NCI-H345 treated with DMSO at 0.1 percent for 48 hours (cell line): Measurements from ENCODE around the gene STRBP.
"Not testable (repeated sequence)": the region's sequence is repeated elsewhere in the genome, so short reads cannot be mapped to it uniquely, and the experiment has no call there.

Experiments used
- DNase-seq: peaks from one replicate; lab custom pipeline; 2025; ENCODE audit not compliant: unreplicated experiment; lab: John Stamatoyannopoulos, UW

Gene STRBP

GRCh38 chr9:123268465-123269259 lies at the start of gene STRBP:
TSS of gene STRBP (minus strand) at chr9:123268586. CDS start at chr9:123184134, 84,452 bp downstream.
- peak; percentile 94 for DNase-seq

- no peak for DNase-seq
These were observed 47.8 kb upstream of the STRBP start for GRCh38 chr9:123316053-123316718.

GRCh38 chr9:123315635-123316034 lies 47.2 kb upstream of the STRBP start:
- DNase-seq, result no peak

DNA sequence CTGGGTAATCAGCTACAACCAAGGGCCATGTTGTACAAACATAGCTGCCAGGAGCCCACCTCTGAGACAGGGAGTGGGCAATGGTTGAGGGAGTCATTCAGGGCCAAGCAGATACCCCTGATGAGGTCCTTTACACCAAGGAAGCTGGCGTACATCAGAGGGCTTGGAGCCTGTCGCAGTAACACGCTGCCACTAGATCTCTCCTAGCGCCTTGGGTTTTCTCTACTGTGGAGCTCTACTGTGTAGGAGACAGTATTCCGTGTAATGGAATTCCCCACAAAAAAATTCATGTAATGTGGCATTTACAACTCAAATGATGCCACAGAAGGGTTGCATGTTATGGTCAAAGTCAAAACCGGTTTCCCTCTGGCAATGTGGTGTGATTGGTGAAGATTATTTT lies 46.2 kb upstream of the STRBP start:
- DNase-seq, result no peak

- DNase-seq, result no peak
These were observed 44.0 kb upstream of the STRBP start for GRCh38 chr9:123312306-123312877.

- DNase-seq, result no peak
These were observed 42.9 kb upstream of the STRBP start for GRCh38 chr9:123311250-123311752.

DNA sequence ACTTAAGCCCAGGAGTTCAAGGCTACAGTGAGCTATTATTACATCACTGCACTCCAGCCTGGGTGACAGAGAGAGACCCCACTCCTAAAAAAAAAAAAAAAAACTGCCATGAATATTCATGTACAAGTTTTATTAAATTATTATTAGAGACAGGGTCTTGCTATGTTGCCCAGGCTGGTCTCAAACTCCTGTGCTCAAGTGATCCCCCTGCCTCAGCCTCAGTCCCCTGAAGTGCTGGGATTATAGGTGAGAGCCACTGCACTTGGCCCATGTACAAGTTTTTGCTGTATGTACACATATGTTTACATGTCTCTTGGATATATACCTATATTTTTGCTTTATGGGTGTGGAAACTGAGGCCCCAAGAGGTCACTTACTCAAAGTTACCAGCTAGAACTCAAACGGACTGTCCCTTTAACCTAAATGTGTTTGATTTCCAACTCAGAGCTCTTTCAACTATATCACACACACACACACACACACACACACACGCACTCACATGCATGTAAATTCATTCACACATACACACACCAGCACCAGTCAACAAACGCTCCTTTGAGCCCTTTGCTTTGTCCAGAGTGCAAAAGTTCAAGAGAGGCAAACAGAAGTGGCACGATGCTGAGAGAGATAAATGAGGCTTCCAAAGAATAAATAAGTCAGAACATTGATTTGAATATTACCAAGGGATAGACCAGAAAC lies 42.3 kb upstream of the STRBP start:
- DNase-seq, result no peak

GRCh38 chr9:123309611-123310010 lies 41.2 kb upstream of the STRBP start:
- DNase-seq, result no peak

- no peak for DNase-seq
These were observed 37.5 kb upstream of the STRBP start for GRCh38 chr9:123305879-123306278.

GRCh38 chr9:123304340-123304691 lies 35.9 kb upstream of the STRBP start:
- DNase-seq, result no peak

DNA sequence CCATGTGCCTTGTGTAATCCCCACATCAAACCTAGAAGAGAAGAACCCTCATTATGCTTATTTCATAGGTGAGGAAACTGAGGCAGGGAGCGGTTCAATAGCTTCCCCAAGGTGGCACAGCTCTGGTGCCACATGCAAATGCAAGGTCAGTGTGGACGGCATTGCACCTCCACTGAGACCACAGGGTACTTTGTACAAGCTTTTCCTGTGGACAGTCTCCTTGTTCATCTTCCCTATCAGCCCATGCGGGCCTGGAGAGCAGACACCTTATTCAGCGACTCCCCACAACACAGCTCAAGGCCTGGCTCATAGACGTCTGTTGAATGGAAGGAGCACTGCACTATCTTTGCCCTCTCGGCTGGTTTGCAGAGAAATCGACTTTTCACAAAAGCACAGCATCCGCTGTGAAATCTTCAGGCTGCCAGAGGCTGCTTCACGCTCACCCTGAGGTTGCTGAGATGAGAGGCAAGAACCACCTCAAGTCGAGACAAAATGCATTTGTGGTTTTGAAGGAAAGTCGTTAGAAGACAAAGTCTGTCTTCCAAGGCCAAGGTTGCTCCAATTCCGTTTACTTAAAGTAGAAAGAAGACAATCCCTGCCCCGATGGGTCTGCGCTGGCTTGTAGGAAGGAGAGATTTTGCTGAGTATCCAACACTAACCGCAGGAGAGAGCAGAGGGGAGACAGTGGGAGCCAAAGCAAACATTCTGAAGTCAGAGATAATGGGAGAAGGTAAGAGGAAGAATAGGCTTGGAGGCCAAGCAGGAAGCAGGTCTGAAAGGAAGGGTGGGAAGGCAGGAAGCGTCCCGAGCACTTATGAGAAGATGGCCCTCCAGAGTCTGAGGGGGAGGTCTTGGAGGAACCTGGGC lies 34.2 kb upstream of the STRBP start:
- DNase-seq, result no peak

GRCh38 chr9:123301936-123302335 lies 33.5 kb upstream of the STRBP start:
- DNase-seq, result not testable (repeated sequence)

DNA sequence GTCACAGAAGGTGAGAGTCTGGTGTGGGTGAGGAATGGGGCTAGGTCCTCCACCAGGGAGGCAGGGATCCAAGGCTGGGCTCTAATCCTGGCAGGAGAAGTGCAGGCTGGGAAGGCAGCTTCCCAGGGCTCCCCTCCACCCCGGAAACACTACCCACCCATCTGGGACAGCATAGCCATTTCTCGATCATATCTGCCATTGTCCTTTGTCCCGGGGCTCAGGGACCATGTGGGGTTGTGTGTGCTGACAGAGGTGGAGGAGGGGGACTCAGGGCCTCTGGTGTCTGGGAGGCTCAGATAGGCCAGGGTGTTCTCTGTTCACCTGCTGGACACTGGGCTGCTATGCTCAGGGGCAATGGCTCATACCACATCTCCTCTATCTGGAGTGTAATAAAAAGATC lies 32.2 kb upstream of the STRBP start:
- no peak for DNase-seq

GRCh38 chr9:123299558-123300126 lies 31.3 kb upstream of the STRBP start:
- no peak for DNase-seq

DNA sequence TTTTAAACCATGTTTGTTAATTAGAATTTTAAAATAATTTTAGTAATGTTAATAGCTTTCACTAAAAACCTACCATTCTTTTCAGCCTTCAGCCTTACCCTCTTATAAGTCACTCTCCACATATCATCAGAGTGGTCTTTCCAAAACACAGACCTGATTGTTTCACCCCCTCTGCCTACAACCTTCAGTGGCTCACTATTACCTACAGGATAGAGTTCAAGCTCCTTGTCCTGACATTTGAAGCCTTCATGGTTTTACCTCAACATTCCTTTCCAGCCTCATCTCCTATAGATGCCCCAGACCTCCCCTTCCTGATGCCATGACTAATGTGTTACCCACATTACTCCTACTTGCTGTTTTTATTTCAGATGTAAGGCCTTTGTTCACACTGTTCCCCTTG lies 27.8 kb upstream of the STRBP start:
- no peak for DNase-seq

DNA sequence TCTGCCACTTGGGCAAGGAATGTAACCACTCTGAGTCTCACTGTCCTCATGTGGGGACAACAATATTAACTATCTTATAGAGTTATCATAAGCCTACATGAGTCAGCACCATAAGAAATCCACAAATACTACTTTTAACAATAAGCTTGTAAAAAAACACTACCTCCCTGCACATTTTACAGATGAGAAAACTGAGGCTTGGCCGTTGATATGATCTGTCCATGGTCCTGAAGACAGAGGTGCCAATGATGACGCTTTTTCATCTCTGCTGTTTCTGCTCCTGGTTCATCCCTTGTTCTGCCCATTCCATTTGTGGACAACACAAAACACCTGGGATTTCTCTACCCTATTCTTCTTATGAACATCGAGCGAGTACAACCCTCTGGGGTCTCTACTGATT lies 23.4 kb upstream of the STRBP start:
- DNase-seq, result no peak

- DNase-seq, result no peak
These were observed 22.4 kb upstream of the STRBP start for GRCh38 chr9:123290764-123291163.

DNA sequence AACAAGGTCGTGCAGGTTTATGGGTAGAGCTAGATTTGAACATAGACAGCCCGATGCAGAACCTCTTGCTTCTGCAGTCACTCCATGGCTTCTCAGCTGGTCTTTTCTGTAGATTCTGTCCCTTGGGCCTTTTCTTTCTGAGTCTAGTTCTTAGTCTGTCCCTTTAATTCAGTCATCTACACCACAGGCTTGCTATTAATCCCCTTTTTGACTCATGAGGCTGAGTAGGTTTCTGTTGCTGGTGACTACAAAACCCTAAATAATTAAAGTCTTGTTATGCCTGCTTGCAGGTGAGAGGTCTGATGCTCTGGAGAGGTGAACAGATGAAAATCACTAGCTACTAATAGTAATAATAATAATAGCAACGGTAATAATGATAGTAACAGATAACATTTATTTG lies 19.3 kb upstream of the STRBP start:
- no peak for DNase-seq

DNA sequence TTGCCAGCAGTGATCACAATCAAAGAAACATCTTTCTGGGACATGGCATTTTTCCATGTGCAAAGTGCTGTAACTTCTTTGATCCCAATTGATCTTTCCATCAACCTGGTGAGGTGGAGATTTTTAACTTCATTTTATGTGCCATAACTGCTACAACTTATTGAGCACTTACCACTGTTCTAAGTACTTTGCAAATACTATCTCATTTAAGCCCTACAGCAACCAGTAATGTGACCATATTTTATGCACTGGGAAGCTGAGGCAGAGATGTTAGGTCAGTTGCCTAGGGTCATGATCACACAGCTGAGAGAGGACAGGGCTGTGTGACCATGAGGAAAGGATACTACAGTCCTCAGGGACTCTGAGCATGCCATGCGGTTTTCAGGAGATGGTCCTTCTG lies 17.9 kb upstream of the STRBP start:
- no peak for DNase-seq

GRCh38 chr9:123284656-123285055 lies 16.3 kb upstream of the STRBP start:
- DNase-seq, result no peak
